GM18951 (cell line): ENCODE data around the gene IL11.

Source experiments
- POLR2A ChIP-seq: IDR thresholded peaks from 4 replicates; pipeline ENCODE4 v1.6.1; 2011; ENCODE audit warnings: mild to moderate bottlenecking; ENCODE audit not compliant: insufficient read length, insufficient read depth; ENCODE audit errors: extremely low read depth
- in situ Hi-C: fragments of 300-500 bp; cut with MboI; formaldehyde crosslinking; loops from one replicate; pipeline ENCODE4 v1.12.0; 2022; ENCODE audit warnings: low sequenced_read_pairs, mixed read lengths, inconsistent platforms; ENCODE audit not compliant: unreplicated experiment

The IL11 gene

GRCh38 chr19:55386493-55386971 is 16.3 kb upstream of the IL11 start:
- in situ Hi-C loops, result no loop called here
- TF ChIP-seq POLR2A, result no peak

DNA sequence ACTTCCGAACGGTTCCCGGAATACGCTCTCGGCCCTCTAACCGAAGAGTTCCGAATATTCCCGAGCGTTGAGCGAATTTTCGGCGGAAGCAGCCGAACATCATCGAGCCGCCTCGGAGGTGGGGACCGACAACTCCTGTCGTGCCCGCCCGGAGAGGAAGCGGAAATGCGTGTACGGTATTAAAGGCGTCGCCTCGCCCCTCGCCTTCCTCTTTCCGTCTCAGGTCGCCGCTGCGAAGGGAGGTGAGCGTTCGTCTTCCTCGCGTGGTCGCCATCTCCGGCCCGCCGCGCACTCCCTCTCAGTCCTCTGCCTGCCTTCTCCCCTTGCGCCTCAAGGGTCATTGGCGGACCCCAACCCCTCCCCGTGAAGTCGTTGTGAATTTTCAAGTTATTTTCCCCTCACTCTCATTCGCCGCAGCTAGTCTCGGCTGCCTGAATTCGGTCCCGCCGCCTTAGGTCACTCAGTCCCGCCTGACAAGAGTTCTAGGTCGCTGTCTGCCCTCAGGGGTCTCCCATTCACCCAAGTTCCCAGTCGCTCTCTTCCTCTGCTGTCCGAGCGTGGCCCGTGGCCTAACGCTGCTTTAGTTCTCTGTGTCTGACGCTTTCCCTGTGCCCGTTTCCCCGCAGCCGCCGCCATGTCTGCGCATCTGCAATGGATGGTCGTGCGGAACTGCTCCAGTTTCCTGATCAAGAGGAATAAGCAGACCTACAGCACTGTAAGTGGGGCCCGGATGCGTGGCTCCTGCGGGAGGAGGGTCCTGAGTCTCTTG is 15.6 kb upstream of the IL11 start, which contains the start of gene RPL28:
Gene RPL28 (plus strand): TSS at position 209 of the 769 bp plus-strand sequence. CDS start 426 bp downstream, at position 635.
- in situ Hi-C loops, result no loop called here
- TF ChIP-seq POLR2A, result peak; percentile 100

DNA sequence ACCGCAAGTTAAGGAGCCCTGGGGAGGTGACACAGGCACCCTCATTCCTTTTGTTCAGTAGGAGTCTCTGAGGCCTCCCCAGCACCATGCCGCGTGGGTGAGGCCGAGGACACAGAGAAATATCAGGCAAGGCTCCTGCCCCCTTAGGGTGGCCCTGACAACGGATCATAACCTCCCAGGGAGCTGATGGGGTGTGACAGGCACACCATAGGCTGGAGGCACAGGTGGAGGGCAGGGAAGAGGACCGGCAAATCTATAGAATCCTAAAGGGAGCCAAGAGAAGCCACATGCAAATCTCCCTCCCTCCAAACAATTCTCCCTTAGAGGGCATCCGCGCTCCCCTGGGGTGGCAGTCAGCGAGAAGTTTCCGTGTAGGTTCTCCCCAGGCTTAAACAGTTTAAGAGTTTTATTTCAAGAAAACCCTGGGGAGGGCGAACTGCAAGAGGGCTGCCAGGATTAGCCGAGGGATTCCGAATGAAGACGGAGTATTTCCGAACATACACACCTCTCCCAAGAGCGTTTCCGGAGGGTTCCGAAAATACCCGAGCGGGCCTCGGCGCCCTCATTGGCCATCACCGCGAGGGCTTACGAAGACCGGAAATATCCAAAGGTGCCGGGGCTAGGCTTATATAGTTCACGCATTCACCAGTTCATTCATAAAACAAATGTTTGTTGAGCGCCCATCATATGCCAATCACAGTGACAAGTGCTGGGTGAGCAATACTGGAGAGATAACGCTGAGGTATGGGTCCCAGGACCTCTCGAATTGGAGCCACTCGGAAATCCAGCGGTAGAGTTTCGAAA is 14.9 kb upstream of the IL11 start:
- in situ Hi-C loops, result no loop called here
- TF ChIP-seq POLR2A, result no peak

DNA sequence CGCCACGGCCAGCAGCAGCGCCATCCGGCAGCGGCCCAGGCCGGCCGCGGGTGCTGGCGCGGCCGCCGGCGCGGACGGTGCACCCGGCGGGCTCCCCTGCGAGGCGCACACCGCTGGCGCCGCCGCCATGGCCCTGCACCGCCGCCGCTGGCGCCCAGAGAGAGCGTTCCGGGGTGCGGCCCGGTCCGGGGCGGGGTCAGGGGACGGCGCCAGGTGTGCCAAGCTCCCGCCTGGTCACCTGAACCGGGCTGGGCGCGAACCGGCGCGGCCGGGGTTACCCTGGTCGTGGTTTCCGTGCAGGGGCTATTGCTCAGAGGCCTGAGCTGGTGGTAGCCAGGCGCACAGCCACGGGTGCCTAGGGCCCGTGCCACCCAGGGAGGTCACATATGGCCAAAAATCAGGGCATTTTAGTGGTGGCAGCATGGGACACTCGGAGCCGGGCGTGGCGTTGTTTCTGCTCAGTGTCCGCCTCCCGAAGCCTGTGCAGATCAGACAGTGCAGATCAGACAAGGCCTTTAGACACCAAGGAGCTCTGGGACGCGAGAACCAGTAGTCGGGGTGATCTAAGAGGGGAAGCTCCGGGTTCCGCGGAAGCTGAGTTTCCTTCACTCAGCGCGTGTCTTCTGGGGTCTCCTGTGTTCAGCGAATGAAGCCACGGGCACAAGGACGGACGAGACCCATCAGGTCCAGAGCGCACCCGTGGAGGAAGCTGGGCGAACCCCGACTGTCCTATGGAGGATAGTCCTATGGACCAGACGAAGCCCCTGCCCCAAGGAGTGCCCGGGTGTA is 14.1 kb upstream of the IL11 start, which contains the start of gene TMEM238:
Gene TMEM238 (minus strand): TSS at position 162 of the 789 bp plus-strand sequence. CDS start 33 bp downstream, at position 129.
- in situ Hi-C loops, result no loop called here
- peak; percentile 49 for TF ChIP-seq POLR2A

- in situ Hi-C loops, result no loop called here
- TF ChIP-seq POLR2A, result no peak
These were observed 13.2 kb upstream of the IL11 start for GRCh38 chr19:55383279-55384130.

- in situ Hi-C loops, result no loop called here
- no peak for TF ChIP-seq POLR2A
These were observed 12.3 kb upstream of the IL11 start for GRCh38 chr19:55382522-55383054.

DNA sequence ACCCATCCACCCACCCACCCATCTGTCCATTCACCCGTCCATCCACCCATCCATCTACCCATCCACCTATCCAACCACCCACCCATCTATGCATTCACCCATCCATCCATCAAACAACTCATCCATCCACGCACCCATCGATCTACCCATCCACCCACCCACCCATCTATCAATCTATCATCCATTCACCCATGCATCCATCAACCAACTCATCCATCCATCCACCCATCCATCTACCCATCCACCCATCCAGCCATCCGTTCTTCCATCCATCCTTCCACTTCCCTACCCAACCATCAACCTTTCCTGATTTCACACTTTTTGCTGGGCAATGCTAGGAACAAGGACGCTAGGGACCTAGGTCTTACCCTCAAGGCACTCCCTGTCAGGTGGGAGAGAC is 11.8 kb upstream of the IL11 start:
- in situ Hi-C loops, result no loop called here
- TF ChIP-seq POLR2A, result no peak

DNA sequence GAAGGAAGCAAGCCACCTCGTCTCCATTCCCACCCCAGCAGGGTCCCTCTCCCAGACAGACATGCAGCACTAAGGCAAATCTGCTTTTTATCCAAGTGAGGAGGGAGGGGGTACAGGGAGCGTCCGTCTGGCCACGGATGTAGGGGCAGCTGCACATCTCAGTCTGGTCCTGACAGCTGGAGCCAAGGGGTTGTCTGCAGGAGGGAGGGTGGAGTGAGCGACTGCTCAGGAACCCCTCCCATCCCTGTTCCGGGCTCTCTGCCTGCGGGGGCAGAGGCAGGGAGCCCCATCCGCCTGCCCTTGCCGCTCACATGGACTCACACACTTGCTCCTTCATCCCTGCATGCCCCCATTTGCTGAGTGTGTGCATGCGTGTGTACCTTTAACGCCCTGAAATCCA is 8.9 kb upstream of the IL11 start:
- TF ChIP-seq POLR2A, result no peak
- in situ Hi-C loops, result no loop called here

- in situ Hi-C loops, result no loop called here
- no peak for TF ChIP-seq POLR2A
These were observed 7.3 kb upstream of the IL11 start for GRCh38 chr19:55377356-55378131.

- TF ChIP-seq POLR2A, result no peak
- in situ Hi-C loops, result no loop called here
These were observed 6.1 kb upstream of the IL11 start, which contains the start of gene TMEM190 for GRCh38 chr19:55376241-55376933. TSS of gene TMEM190 (plus strand) at chr19:55376826. CDS start at chr19:55376854, 28 bp downstream.

- no peak for TF ChIP-seq POLR2A
- in situ Hi-C loops, result no loop called here
These were observed 3.9 kb upstream of the IL11 start for GRCh38 chr19:55373993-55374757.
